ENCODE results near the gene ANKRD34A. TPM values are rescaled to one million over a fixed set of nuclear protein-coding genes. Genes with fewer than 3 reads are reported as not detected.

Gene ANKRD34A
- total and polyA plus RNA-seq, 8 donors: 0.73 to 1.3 (median 0.91) TPM

GRCh38 chr1:145977486-145978470, 13.4 kb upstream of the ANKRD34A start:
- Histone ChIP-seq H3K4me1 (peaks cover 35 to 62% of the 10 kb centered on the region in 2 donors), H3K4me3 (peak overlapping the region in 1 of 2 donors; percentile 22), H3K27me3 (no peaks in the 10 kb centered on the region), H3K9me3 (no peaks in the 10 kb centered on the region), H3K36me3 (no peaks in the 10 kb centered on the region), H3K27ac (peak overlapping the region; percentile 99 to 100)
- intact Hi-C loops (cut with DNase I): loop anchor here in 1 of 2 donors (2.0 kb wide), 1 partner anchor 33 kb away; no protein-coding TSS in a partner anchor
- peak; percentile 65 for ATAC-seq
- peak in 2 of 4 donors; percentile 82 to 91 for DNase-seq
- TF ChIP-seq CTCF (IDR thresholded peaks at IDR 0.05): peak; percentile 73 to 90

GRCh38 chr1:145977016-145977415, 12.6 kb upstream of the ANKRD34A start:
- ATAC-seq: no peak
- no peak for TF ChIP-seq CTCF (IDR thresholded peaks at IDR 0.05)
- Histone ChIP-seq H3K27ac (peak overlapping the region; percentile 99 to 100), H3K36me3 (no peaks in the 10 kb centered on the region), H3K4me1 (peaks cover 28 to 54% of the 10 kb centered on the region in 2 donors), H3K9me3 (no peaks in the 10 kb centered on the region), H3K4me3 (no peak overlapping the region), H3K27me3 (no peaks in the 10 kb centered on the region)
- DNase-seq: no peak
- intact Hi-C loops (cut with DNase I): loop anchor here in 1 of 2 donors (2.0 kb wide), 1 partner anchor 34 kb away; no protein-coding TSS in a partner anchor

GRCh38 chr1:145975216-145975615, 10.8 kb upstream of the ANKRD34A start:
- H3K9me3 ChIP-seq: no peaks in the 10 kb centered on the region
- intact Hi-C loops (cut with DNase I): no loop called here
- no peak overlapping the region for H3K4me3 ChIP-seq
- ATAC-seq: no peak
- no peak for DNase-seq
- TF ChIP-seq CTCF (IDR thresholded peaks at IDR 0.05): no peak
- H3K4me1 ChIP-seq: peaks cover 21 to 36% of the 10 kb centered on the region in 2 donors
- no peaks in the 10 kb centered on the region for H3K36me3 ChIP-seq
- no peak overlapping the region for H3K27ac ChIP-seq
- H3K27me3 ChIP-seq: no peaks in the 10 kb centered on the region

GRCh38 chr1:145974721-145975120, 10.3 kb upstream of the ANKRD34A start:
- Histone ChIP-seq H3K9me3 (no peaks in the 10 kb centered on the region), H3K27me3 (no peaks in the 10 kb centered on the region), H3K36me3 (no peaks in the 10 kb centered on the region), H3K27ac (no peak overlapping the region), H3K4me3 (no peak overlapping the region), H3K4me1 (peaks cover 17 to 31% of the 10 kb centered on the region in 2 donors)
- no peak for ATAC-seq
- DNase-seq: no peak
- TF ChIP-seq CTCF (IDR thresholded peaks at IDR 0.05): no peak
- intact Hi-C loops (cut with DNase I): no loop called here

GRCh38 chr1:145972580-145972979, 8.2 kb upstream of the ANKRD34A start:
- no peak overlapping the region for H3K4me3 ChIP-seq
- no peak for TF ChIP-seq CTCF (IDR thresholded peaks at IDR 0.05)
- no peak for DNase-seq
- peaks cover under 1 to 10% of the 10 kb centered on the region in 2 donors for H3K4me1 ChIP-seq
- H3K27ac ChIP-seq: no peak overlapping the region
- no peaks in the 10 kb centered on the region for H3K36me3 ChIP-seq
- ATAC-seq: no peak
- H3K27me3 ChIP-seq: no peaks in the 10 kb centered on the region
- intact Hi-C loops (cut with DNase I): no loop called here
- peaks cover 0 to under 1% of the 10 kb centered on the region in 2 donors for H3K9me3 ChIP-seq

Measured in left lung (tissue), 10 donors.